Osteocyte (in vitro differentiated cells): Measurements from ENCODE around the gene SYT8. TPM values are rescaled to one million over a fixed set of nuclear protein-coding genes. Genes with fewer than 3 reads are reported as not detected.

Experiments used
- DNase-seq: peaks from one replicate; pipeline ENCODE4 v3.0.0; 2021; ENCODE audit warnings: mixed read lengths; ENCODE audit not compliant: unreplicated experiment; ENCODE audit errors: extremely low spot score
- H3K27ac Mint-ChIP-seq: one replicate; pipeline ENCODE4 v1.8.0; 2021; ENCODE audit warnings: mild to moderate bottlenecking, mixed read lengths; ENCODE audit not compliant: unreplicated experiment
- H3K27me3 Mint-ChIP-seq: one replicate; pipeline ENCODE4 v1.8.0; 2021; ENCODE audit warnings: mixed read lengths; ENCODE audit not compliant: unreplicated experiment
- H3K36me3 Mint-ChIP-seq: one replicate; pipeline ENCODE4 v1.8.0; 2021; ENCODE audit warnings: mixed read lengths; ENCODE audit not compliant: unreplicated experiment
- H3K4me1 Mint-ChIP-seq: one replicate; pipeline ENCODE4 v1.8.0; 2021; ENCODE audit warnings: mixed read lengths; ENCODE audit not compliant: unreplicated experiment
- H3K4me3 Mint-ChIP-seq: one replicate; pipeline ENCODE4 v1.8.0; 2021; ENCODE audit warnings: mild to moderate bottlenecking, moderate library complexity, mixed read lengths; ENCODE audit not compliant: unreplicated experiment
- H3K9me3 Mint-ChIP-seq: one replicate; pipeline ENCODE4 v1.8.0; 2021; ENCODE audit warnings: mixed read lengths; ENCODE audit not compliant: unreplicated experiment
- CTCF ChIP-seq: fragments of 200-600 bp; sonication (generic); IDR thresholded peaks from 2 replicates; pipeline ENCODE4 v1.5.0; 2021; ENCODE audit warnings: antibody characterized with exemption, mild to moderate bottlenecking, moderate library complexity
- total RNA-seq: library from RNA; stranded (reverse); gene quantifications from 2 replicates; pipeline ENCODE4 v1.2.1, GENCODE V29; 2021

The SYT8 gene
- total RNA-seq, 1 donor from 2014 or later, result 6.2 TPM

- Mint-ChIP-seq H3K36me3 (no peaks in the 10 kb centered on the region), H3K27me3 (no peaks in the 10 kb centered on the region), H3K9me3 (no peaks in the 10 kb centered on the region), H3K4me3 (peak overlapping the region; percentile 71), H3K4me1 (peaks cover 82% of the 10 kb centered on the region), H3K27ac (peak overlapping the region; percentile 66)
- no peak for TF ChIP-seq CTCF
- DNase-seq, result no peak
Measured at GRCh38 chr11:1868636-1869291, 34.0 kb downstream of the SYT8 start.

- H3K4me3 Mint-ChIP-seq, result peak overlapping the region; percentile 71
Measured at GRCh38 chr11:1869427-1870325, 34.9 kb downstream of the SYT8 start.

GRCh38 chr11:1870326-1870696 is 35.5 kb downstream of the SYT8 start:
- Mint-ChIP-seq H3K4me3 (peak overlapping the region; percentile 71), H3K4me1 (peaks cover 75% of the 10 kb centered on the region), H3K9me3 (no peaks in the 10 kb centered on the region), H3K36me3 (no peaks in the 10 kb centered on the region), H3K27ac (peak overlapping the region; percentile 76), H3K27me3 (no peaks in the 10 kb centered on the region)
- TF ChIP-seq CTCF, result no peak
- DNase-seq, result no peak

More at GRCh38 chr11:1869427-1870325, 34.9 kb downstream of the SYT8 start:
- Mint-ChIP-seq H3K9me3 (no peaks in the 10 kb centered on the region), H3K36me3 (no peaks in the 10 kb centered on the region), H3K27me3 (no peaks in the 10 kb centered on the region), H3K27ac (peak overlapping the region; percentile 66), H3K4me1 (peaks cover 76% of the 10 kb centered on the region)
- TF ChIP-seq CTCF, result no peak
- no peak for DNase-seq

- H3K4me3 Mint-ChIP-seq, result peak overlapping the region; percentile 71
- DNase-seq, result no peak
- TF ChIP-seq CTCF, result no peak
- peaks cover 73% of the 10 kb centered on the region for H3K4me1 Mint-ChIP-seq
- no peaks in the 10 kb centered on the region for H3K27me3 Mint-ChIP-seq
- H3K36me3 Mint-ChIP-seq, result no peaks in the 10 kb centered on the region
- H3K9me3 Mint-ChIP-seq, result no peaks in the 10 kb centered on the region
- peak overlapping the region; percentile 76 for H3K27ac Mint-ChIP-seq
Measured at GRCh38 chr11:1870721-1871466, 36.1 kb downstream of the SYT8 start.
